ENCODE measurements around the gene ASCL4. TPM values are rescaled to one million over a fixed set of nuclear protein-coding genes. Genes with fewer than 3 reads are reported as not detected.

The ASCL4 gene
- total and polyA plus RNA-seq, 2 of the 8 experiments (the other 6 are each of a cell fraction or from before 2014, with no cell fraction given) = not detected

- Histone ChIP-seq H3K79me1 (ENCODE audit: low read depth, low read length) (no peaks in the 10 kb centered on the region), H3K9me3 (ENCODE audit: insufficient read depth in 2 of 2, low read depth in 1 of 2, low read length in 1 of 2) (no peaks in the 10 kb centered on the region), H2AK5ac (ENCODE audit: low read depth, low read length) (no peak overlapping the region), H2AFZ (ENCODE audit: low read length) (no peak overlapping the region), H2BK120ac (replicated peaks; ENCODE audit: low read depth, low read length) (no peak overlapping the region), H3K36me3 (ENCODE audit: control insufficient read depth in 2 of 4, insufficient read depth in 4 of 4, low read length in 3 of 4) (no peaks in the 10 kb centered on the region), H4K5ac (ENCODE audit: insufficient read length, low read depth, low read length) (no peak overlapping the region), H3K23me2 (ENCODE audit: low read depth, low read length) (peaks cover 4% of the 10 kb centered on the region; the same call in 1 of the 2 replicates), H3K27me3 (replicated peaks in 1 of 4; ENCODE audit: control insufficient read depth in 3 of 4, extremely low read depth in 1 of 4, insufficient read depth in 3 of 4, low read length in 3 of 4) (peaks cover 9 to 25% (median 23%) of the 10 kb centered on the region in 4 experiments), H2BK5ac (ENCODE audit: low read depth, low read length) (no peak overlapping the region), H2BK12ac (ENCODE audit: low read depth, low read length) (no peak overlapping the region), H3K27ac (ENCODE audit: low read depth, low read length) (no peak overlapping the region), H4K8ac (ENCODE audit: extremely low read depth, insufficient read depth, low read length) (no peak overlapping the region), H3K56ac (replicated peaks; ENCODE audit: insufficient read length, low read depth, low read length) (no peak overlapping the region), H4K91ac (replicated peaks; ENCODE audit: insufficient read length, low read length) (no peak overlapping the region), H4K20me1 (replicated peaks in 1 of 2; ENCODE audit: control insufficient read depth in 1 of 2, insufficient read depth in 2 of 2, low read length in 2 of 2) (no peaks in the 10 kb centered on the region), H3K4me2 (ENCODE audit: insufficient read depth in 1 of 2, low read depth in 2 of 2, low read length in 2 of 2) (no peak overlapping the region), H3K4ac (replicated peaks; ENCODE audit: insufficient read length, low read depth, low read length) (no peak overlapping the region), H3K79me2 (ENCODE audit: control insufficient read depth in 1 of 2, insufficient read depth in 2 of 2, low read length in 2 of 2) (no peaks in the 10 kb centered on the region), H2BK20ac (ENCODE audit: low read length) (no peak overlapping the region), H3K4me1 (replicated peaks in 1 of 4; ENCODE audit: control insufficient read depth in 3 of 4, insufficient read depth in 4 of 4, low read length in 3 of 4) (no peaks in the 10 kb centered on the region), H3K23ac (ENCODE audit: insufficient read length) (no peak overlapping the region), H3K14ac (ENCODE audit: insufficient read length) (no peak overlapping the region), H3K9ac (replicated peaks in 1 of 4; ENCODE audit: extremely low read depth in 1 of 4, low read depth in 3 of 4, low read length in 3 of 4) (no peak overlapping the region), H2BK15ac (ENCODE audit: low read length) (no peak overlapping the region), H3K18ac (ENCODE audit: extremely low read depth, low read length) (no peak overlapping the region), H3K4me3 (ENCODE audit: extremely low read depth in 1 of 4, insufficient read depth in 2 of 4, low read depth in 3 of 4, low read length in 4 of 4) (no peak overlapping the region)
- FAIRE-seq = no peak
- WGBS, 2 experiments (ENCODE audit: extremely low coverage in 1 of 2, insufficient coverage in 1 of 2, insufficient read length in 1 of 2, insufficient replicate concordance in 2 of 2, low coverage in 1 of 2, low lambda C conversion rate in 2 of 2, missing lambda C conversion rate in 1 of 2) = 61% methylated on average over 1 of the region's 1 CpG; no CpG with 5 or more reads in 1 of the 2 experiments
- ChIA-PET CTCF (ENCODE audit: partially characterized antibody) (interaction anchor here (1.1 kb wide), 1 partner anchor 105 kb away, joined by 6 read pairs; no protein-coding TSS in a partner anchor), POLR2A (ENCODE audit: partially characterized antibody) (no interaction called here)
- TF ChIP-seq HDAC6 (IDR thresholded peaks at IDR 0.05; ENCODE audit: low read depth, low read length) (no peak), EGR1 (IDR thresholded peaks at IDR 0.05; ENCODE audit: borderline replicate concordance, low read depth, low read length) (no peak), POLR2A (IDR thresholded peaks at IDR 0.05; ENCODE audit: control extremely low read depth in 1 of 2, low read depth in 2 of 2, low read length in 2 of 2) (no peak), SIX5 (IDR thresholded peaks at IDR 0.05; ENCODE audit: low read depth, low read length) (no peak), ATF3 (IDR thresholded peaks at IDR 0.05; ENCODE audit: insufficient read depth, low read depth, low read length) (no peak), RXRA (IDR thresholded peaks at IDR 0.05; ENCODE audit: insufficient read depth, low read depth, low read length) (no peak), MAFK (IDR thresholded peaks at IDR 0.05; ENCODE audit: low read depth, low read length) (no peak), CHD1 (IDR thresholded peaks at IDR 0.05; ENCODE audit: low read depth, low read length) (no peak), JUN (IDR thresholded peaks at IDR 0.05; ENCODE audit: low read depth, low read length) (no peak), ATF2 (IDR thresholded peaks at IDR 0.05; ENCODE audit: low read length) (no peak), POU5F1 (IDR thresholded peaks at IDR 0.05; ENCODE audit: low read depth, low read length) (no peak), SUZ12 (IDR thresholded peaks at IDR 0.05; ENCODE audit: low read length) (no peak)
- DNase-seq (ENCODE audit: low read depth in 1 of 2, low spot score in 2 of 2) = no peak
These were observed 5.8 kb downstream of the ASCL4 start for GRCh38 chr12:107780298-107780697.

Measured in H1 (cell line).